Measurements from ENCODE around the gene SELENOW. TPM values are rescaled to one million over a fixed set of nuclear protein-coding genes. Genes with fewer than 3 reads are reported as not detected.

SELENOW gene
- total and polyA plus RNA-seq, 2 of the 8 experiments (the other 6 are each of a cell fraction or from before 2014, with no cell fraction given): 371 to 588 TPM

DNA sequence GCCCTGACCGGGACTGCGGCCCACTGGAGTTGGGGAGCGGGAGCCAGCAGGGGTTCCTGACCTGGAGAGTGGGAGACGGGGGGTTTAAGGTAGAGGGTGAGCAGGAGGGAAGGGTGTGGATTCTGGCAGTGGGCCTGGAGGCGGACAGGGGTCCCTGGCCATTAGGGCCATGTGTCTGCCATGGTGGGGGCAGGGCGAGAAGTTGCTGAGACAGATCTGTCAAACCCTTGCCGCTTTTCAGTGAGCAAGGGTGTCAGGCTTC is 12.2 kb upstream of the SELENOW start:
- WGBS, 2 experiments (ENCODE audit: extremely low coverage in 1 of 2, insufficient coverage in 1 of 2, insufficient read length in 1 of 2, insufficient replicate concordance in 2 of 2, low coverage in 1 of 2, low lambda C conversion rate in 2 of 2, missing lambda C conversion rate in 1 of 2): 84% methylated on average over 7 of the region's 7 CpGs; no CpG with 5 or more reads in 1 of the 2 experiments
- Histone ChIP-seq H2BK12ac (ENCODE audit: low read depth, low read length) (0 out of 2 replicates have a peak overlapping the region, but pooled peaks have one; percentile 27), H4K20me1 (replicated peaks in 1 of 2; ENCODE audit: control insufficient read depth in 1 of 2, insufficient read depth in 2 of 2, low read length in 2 of 2) (no peaks in the 10 kb centered on the region), H3K18ac (ENCODE audit: extremely low read depth, low read length) (no peak overlapping the region; the same call in 1 of the 2 replicates), H3K9me3 (ENCODE audit: insufficient read depth in 2 of 2, low read depth in 1 of 2, low read length in 1 of 2) (no peaks in the 10 kb centered on the region), H3K14ac (ENCODE audit: insufficient read length) (no peak overlapping the region), H3K36me3 (ENCODE audit: control insufficient read depth in 2 of 4, insufficient read depth in 4 of 4, low read length in 3 of 4) (no peaks in the 10 kb centered on the region; a peak in 1 of 8 replicates), H2BK120ac (replicated peaks; ENCODE audit: low read depth, low read length) (no peak overlapping the region), H2AK5ac (ENCODE audit: low read depth, low read length) (no peak overlapping the region; the same call in 1 of the 2 replicates), H3K9ac (replicated peaks in 1 of 4; ENCODE audit: extremely low read depth in 1 of 4, low read depth in 3 of 4, low read length in 3 of 4) (no peak overlapping the region), H3K56ac (replicated peaks; ENCODE audit: insufficient read length, low read depth, low read length) (no peak overlapping the region), H3K4me3 (ENCODE audit: extremely low read depth in 1 of 4, insufficient read depth in 2 of 4, low read depth in 3 of 4, low read length in 4 of 4) (no peak overlapping the region), H3K79me2 (ENCODE audit: control insufficient read depth in 1 of 2, insufficient read depth in 2 of 2, low read length in 2 of 2) (no peaks in the 10 kb centered on the region), H3K27me3 (replicated peaks in 1 of 4; ENCODE audit: control insufficient read depth in 3 of 4, extremely low read depth in 1 of 4, insufficient read depth in 3 of 4, low read length in 3 of 4) (no peaks in the 10 kb centered on the region), H3K4me1 (replicated peaks in 1 of 4; ENCODE audit: control insufficient read depth in 3 of 4, insufficient read depth in 4 of 4, low read length in 3 of 4) (peaks cover 0 to 6% (median 3%) of the 10 kb centered on the region in 4 experiments; a peak in 5 of 7 replicates), H3K23ac (ENCODE audit: insufficient read length) (no peak overlapping the region), H3K4ac (replicated peaks; ENCODE audit: insufficient read length, low read depth, low read length) (no peak overlapping the region), H2BK20ac (ENCODE audit: low read length) (no peak overlapping the region), H4K91ac (replicated peaks; ENCODE audit: insufficient read length, low read length) (no peak overlapping the region), H2BK15ac (ENCODE audit: low read length) (0 out of 2 replicates have a peak overlapping the region, but pooled peaks have one; percentile 46), H3K4me2 (ENCODE audit: insufficient read depth in 1 of 2, low read depth in 2 of 2, low read length in 2 of 2) (no peak overlapping the region), H2AFZ (ENCODE audit: low read length) (no peak overlapping the region), H4K5ac (ENCODE audit: insufficient read length, low read depth, low read length) (no peak overlapping the region), H2BK5ac (ENCODE audit: low read depth, low read length) (no peak overlapping the region), H3K79me1 (ENCODE audit: low read depth, low read length) (no peaks in the 10 kb centered on the region), H3K27ac (ENCODE audit: low read depth, low read length) (no peak overlapping the region), H3K23me2 (ENCODE audit: low read depth, low read length) (peaks cover 9% of the 10 kb centered on the region; the same call in 1 of the 2 replicates), H4K8ac (ENCODE audit: extremely low read depth, insufficient read depth, low read length) (no peak overlapping the region; the same call in 1 of the 2 replicates)
- POLR2A ChIA-PET (ENCODE audit: partially characterized antibody): interaction anchor here (1.0 to 7.2 kb wide), 8 partner anchors 9 to 318 kb away, joined by 3 to 46 read pairs (median 7); partner anchors contain the start of genes NOP53 and SELENOW
- DNase-seq (ENCODE audit: low read depth in 1 of 2, low spot score in 2 of 2) (no peak), FAIRE-seq (no peak)
- TF ChIP-seq CBX8 (IDR thresholded peaks at IDR 0.05; ENCODE audit: borderline replicate concordance, low read depth, low read length) (no peak), SIX5 (IDR thresholded peaks at IDR 0.05; ENCODE audit: low read depth, low read length) (no peak), SRF (IDR thresholded peaks at IDR 0.05; ENCODE audit: low read depth, low read length) (no peak), SP4 (IDR thresholded peaks at IDR 0.05; ENCODE audit: low read length) (no peak), TCF12 (IDR thresholded peaks at IDR 0.05; ENCODE audit: low read depth, low read length) (no peak), SIN3A (conservative IDR thresholded peaks at IDR 0.05 in 1 of 2, IDR thresholded peaks at IDR 0.05 in 1 of 2; ENCODE audit: low read depth in 1 of 2, low read length in 2 of 2) (no peak), TAF7 (optimal IDR thresholded peaks at IDR 0.05; ENCODE audit: borderline replicate concordance, low read depth, low read length) (no peak)
- TF ChIP-seq, protein P1, sequence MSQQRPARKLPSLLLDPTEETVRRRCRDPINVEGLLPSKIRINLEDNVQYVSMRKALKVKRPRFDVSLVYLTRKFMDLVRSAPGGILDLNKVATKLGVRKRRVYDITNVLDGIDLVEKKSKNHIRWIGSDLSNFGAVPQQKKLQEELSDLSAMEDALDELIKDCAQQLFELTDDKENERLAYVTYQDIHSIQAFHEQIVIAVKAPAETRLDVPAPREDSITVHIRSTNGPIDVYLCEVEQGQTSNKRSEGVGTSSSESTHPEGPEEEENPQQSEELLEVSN (IDR thresholded peaks at IDR 0.05): no peak
- CTCF ChIA-PET (ENCODE audit: partially characterized antibody): interaction anchor here (0.6 to 6.3 kb wide), 25 partner anchors 9 to 353 kb away, joined by 3 to 150 read pairs (median 7); partner anchors contain the start of genes EHD2, NOP53 and SELENOW

Data from H1 (cell line).